Fibroblast of peridontal ligament (primary cell): ENCODE results near the gene TPCN1.

Source experiments
- DNase-seq: peaks from one replicate; pipeline ENCODE4 v3.0.0-alpha.2; 2010; ENCODE audit errors: extremely low read depth

TPCN1 gene

GRCh38 chr12:113339540-113339939 lies 118.3 kb downstream of the TPCN1 start:
- DNase-seq = no peak

- DNase-seq = peak; percentile 15
Observed at GRCh38 chr12:113340061-113340460, 118.8 kb downstream of the TPCN1 start.

GRCh38 chr12:113341535-113341934 lies 120.3 kb downstream of the TPCN1 start:
- DNase-seq = no peak

- DNase-seq = no peak
Observed at GRCh38 chr12:113345318-113345717, 124.1 kb downstream of the TPCN1 start.

GRCh38 chr12:113346353-113346752 lies 125.1 kb downstream of the TPCN1 start:
- DNase-seq = no peak

GRCh38 chr12:113347107-113347506 lies 125.8 kb downstream of the TPCN1 start:
- no peak for DNase-seq

GRCh38 chr12:113347892-113348291 lies 126.6 kb downstream of the TPCN1 start:
- no peak for DNase-seq
